ENCODE measurements around the gene RNF130.

RNF130 gene

DNA sequence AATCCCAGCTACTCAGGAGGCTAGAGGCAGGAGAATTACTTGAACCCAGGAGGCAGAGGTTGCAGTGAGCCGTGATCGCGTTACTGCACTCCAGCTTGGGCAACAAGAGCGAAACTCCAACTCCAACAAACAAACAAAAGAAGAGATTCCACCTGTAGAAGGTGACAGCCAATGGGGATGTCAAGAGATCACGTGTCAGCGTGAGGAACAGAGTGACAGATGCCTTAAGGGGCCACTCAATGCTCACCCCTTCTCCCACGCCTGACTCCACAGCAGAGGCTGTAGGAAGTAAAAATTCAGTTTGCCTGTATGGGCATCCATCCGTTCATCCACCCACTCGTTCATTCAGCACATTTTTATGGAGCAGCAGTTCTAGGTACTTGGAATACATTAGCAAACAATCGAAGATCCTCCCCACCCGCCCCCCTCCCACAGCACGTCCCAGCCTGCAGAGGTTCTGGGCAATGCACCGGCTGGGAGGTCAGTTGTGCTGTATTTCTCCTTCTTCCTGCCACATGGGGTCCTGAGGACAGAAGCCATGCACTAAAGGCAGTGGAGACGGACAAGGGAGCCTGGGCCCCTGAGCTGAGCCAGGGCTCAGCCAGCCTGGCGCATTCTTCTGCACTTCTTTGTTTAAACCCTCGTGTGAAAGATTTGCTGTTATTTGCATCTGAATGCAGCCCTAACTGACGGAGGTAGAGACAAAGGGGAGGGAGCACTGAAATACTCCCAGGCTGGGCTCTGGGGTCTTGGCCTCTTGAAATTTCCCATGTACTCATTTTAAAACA is 11.3 kb upstream of the RNF130 start:
- TF ChIP-seq, protein P1, sequence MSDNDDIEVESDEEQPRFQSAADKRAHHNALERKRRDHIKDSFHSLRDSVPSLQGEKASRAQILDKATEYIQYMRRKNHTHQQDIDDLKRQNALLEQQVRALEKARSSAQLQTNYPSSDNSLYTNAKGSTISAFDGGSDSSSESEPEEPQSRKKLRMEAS (IDR thresholded peaks at IDR 0.05) = no peak
- TF ChIP-seq ZBTB7A (IDR thresholded peaks at IDR 0.05; ENCODE audit: low read depth) (no peak), USF1 (IDR thresholded peaks at IDR 0.05) (0 out of 2 replicates have a peak, but pooled peaks have one; percentile 4), EP300 (IDR thresholded peaks at IDR 0.05; ENCODE audit: borderline replicate concordance) (no peak)

- TF ChIP-seq TAF1 (IDR thresholded peaks at IDR 0.05; ENCODE audit: low read depth) (no peak), EP300 (IDR thresholded peaks at IDR 0.05; ENCODE audit: borderline replicate concordance) (no peak), TEAD4 (IDR thresholded peaks at IDR 0.05) (no peak), YY1 (IDR thresholded peaks at IDR 0.05; ENCODE audit: low read depth) (no peak), USF1 (IDR thresholded peaks at IDR 0.05) (no peak), CEBPB (IDR thresholded peaks at IDR 0.05) (no peak), ZBTB7A (IDR thresholded peaks at IDR 0.05; ENCODE audit: low read depth) (no peak), CREB1 (IDR thresholded peaks at IDR 0.05; ENCODE audit: low read depth) (no peak), RAD21 (IDR thresholded peaks at IDR 0.05; ENCODE audit: low read depth) (no peak), NFIC (IDR thresholded peaks at IDR 0.05) (no peak), EGR1 (IDR thresholded peaks at IDR 0.05) (no peak), FOXM1 (IDR thresholded peaks at IDR 0.05; ENCODE audit: borderline replicate concordance, low read depth) (no peak), TCF12 (IDR thresholded peaks at IDR 0.05; ENCODE audit: low read depth) (no peak)
- TF ChIP-seq, protein P2, sequence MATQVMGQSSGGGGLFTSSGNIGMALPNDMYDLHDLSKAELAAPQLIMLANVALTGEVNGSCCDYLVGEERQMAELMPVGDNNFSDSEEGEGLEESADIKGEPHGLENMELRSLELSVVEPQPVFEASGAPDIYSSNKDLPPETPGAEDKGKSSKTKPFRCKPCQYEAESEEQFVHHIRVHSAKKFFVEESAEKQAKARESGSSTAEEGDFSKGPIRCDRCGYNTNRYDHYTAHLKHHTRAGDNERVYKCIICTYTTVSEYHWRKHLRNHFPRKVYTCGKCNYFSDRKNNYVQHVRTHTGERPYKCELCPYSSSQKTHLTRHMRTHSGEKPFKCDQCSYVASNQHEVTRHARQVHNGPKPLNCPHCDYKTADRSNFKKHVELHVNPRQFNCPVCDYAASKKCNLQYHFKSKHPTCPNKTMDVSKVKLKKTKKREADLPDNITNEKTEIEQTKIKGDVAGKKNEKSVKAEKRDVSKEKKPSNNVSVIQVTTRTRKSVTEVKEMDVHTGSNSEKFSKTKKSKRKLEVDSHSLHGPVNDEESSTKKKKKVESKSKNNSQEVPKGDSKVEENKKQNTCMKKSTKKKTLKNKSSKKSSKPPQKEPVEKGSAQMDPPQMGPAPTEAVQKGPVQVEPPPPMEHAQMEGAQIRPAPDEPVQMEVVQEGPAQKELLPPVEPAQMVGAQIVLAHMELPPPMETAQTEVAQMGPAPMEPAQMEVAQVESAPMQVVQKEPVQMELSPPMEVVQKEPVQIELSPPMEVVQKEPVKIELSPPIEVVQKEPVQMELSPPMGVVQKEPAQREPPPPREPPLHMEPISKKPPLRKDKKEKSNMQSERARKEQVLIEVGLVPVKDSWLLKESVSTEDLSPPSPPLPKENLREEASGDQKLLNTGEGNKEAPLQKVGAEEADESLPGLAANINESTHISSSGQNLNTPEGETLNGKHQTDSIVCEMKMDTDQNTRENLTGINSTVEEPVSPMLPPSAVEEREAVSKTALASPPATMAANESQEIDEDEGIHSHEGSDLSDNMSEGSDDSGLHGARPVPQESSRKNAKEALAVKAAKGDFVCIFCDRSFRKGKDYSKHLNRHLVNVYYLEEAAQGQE (IDR thresholded peaks at IDR 0.05; ENCODE audit: low read depth) = no peak
- TF ChIP-seq, protein P1 (IDR thresholded peaks at IDR 0.05) = no peak
Measured at GRCh38 chr5:180081481-180081880, 9.9 kb upstream of the RNF130 start.

DNA sequence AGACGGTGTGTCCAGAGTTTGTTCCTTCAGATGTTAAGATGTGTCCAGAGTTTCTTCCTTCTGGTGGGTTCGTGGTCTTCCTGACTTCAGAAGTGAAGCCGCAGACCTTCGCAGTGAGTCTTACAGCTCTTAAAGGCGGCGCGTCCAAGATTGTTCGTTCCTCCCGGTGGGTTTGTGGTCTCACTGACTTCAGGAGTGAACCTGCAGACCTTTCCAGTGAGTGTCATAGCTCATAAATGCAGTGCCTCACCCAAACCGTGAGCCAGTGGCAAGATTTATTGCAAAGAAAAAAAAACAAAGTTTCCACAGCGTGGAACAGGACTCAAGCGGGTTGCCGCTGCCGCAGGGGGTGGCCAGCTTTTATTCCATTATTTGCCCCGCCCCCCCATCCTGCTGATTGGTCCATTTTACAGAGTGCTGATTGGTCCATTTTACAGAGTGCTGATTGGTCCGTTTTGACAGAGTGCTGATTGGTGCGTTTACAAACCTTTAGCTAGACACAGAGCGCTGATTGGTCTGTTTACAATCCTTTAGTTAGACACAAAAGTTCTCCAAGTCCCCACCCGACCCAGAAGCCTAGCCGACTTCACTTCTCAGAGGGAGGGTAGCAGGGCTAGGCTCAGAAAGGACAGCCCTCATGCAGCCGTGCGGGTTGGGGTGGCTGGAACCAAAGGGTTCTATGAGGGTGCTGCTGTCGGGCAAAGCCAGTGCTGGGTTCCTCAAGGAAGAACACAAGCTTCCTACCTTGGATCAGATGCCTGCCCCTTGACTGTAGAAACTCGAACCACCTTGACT is 9.1 kb upstream of the RNF130 start:
- no peak for TF ChIP-seq CEBPB (IDR thresholded peaks at IDR 0.05)
- no peak for TF ChIP-seq CREB1 (IDR thresholded peaks at IDR 0.05; ENCODE audit: low read depth)
- TF ChIP-seq EP300 (IDR thresholded peaks at IDR 0.05; ENCODE audit: borderline replicate concordance) = no peak
- no peak for TF ChIP-seq FOXM1 (IDR thresholded peaks at IDR 0.05; ENCODE audit: borderline replicate concordance, low read depth)
- TF ChIP-seq, protein P1 (IDR thresholded peaks at IDR 0.05) = no peak
- TF ChIP-seq EGR1 (IDR thresholded peaks at IDR 0.05) = no peak
- TF ChIP-seq ZBTB7A (IDR thresholded peaks at IDR 0.05; ENCODE audit: low read depth) = no peak
- TF ChIP-seq RAD21 (IDR thresholded peaks at IDR 0.05; ENCODE audit: low read depth) = no peak
- no peak for TF ChIP-seq TCF12 (IDR thresholded peaks at IDR 0.05; ENCODE audit: low read depth)
- TF ChIP-seq TEAD4 (IDR thresholded peaks at IDR 0.05) = no peak
- TF ChIP-seq, protein P2 (IDR thresholded peaks at IDR 0.05; ENCODE audit: low read depth) = no peak

DNA sequence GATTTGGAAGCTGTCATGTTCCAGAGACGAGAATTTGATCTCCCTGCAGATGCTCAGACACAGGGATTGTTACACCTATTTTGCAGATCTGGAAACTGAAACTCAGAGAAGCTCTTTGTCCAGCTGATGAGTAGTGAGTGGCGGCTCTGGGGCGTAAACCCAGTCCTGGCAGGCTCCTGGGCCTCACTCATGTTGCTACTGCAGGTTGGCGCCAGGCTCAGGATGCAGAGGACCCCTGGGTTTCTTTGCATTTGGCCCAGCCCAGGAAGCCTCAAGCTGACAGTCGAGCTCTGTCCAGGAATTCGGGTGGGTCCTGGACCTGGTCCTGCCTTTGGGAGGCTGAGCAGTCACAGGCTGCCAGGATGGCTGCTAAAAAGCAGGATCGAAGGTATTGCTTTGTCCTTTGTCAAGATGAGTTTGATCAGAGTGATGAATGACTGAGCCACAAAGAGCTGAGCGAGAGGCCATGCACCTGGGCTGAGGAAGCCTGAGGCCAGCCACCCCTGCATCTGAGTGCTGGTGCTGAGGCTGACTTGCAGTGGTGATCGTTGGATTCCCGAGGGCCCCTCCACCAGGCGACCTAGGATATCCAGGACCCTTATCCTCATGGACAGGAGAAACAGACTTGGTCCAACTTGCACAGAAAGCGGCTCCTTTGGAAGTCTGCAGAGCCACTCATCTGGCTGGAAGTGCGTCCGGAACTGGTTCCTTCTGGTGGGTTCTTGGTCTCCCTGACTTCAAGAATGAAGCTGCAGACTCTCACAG is 8.3 kb upstream of the RNF130 start:
- TF ChIP-seq ZBTB7A (IDR thresholded peaks at IDR 0.05; ENCODE audit: low read depth) (no peak), RAD21 (IDR thresholded peaks at IDR 0.05; ENCODE audit: low read depth) (no peak), EGR1 (IDR thresholded peaks at IDR 0.05) (no peak), FOXM1 (IDR thresholded peaks at IDR 0.05; ENCODE audit: borderline replicate concordance, low read depth) (no peak), CREB1 (IDR thresholded peaks at IDR 0.05; ENCODE audit: low read depth) (no peak), YY1 (IDR thresholded peaks at IDR 0.05; ENCODE audit: low read depth) (no peak), NFIC (IDR thresholded peaks at IDR 0.05) (no peak), USF1 (IDR thresholded peaks at IDR 0.05) (no peak), TCF12 (IDR thresholded peaks at IDR 0.05; ENCODE audit: low read depth) (no peak), TEAD4 (IDR thresholded peaks at IDR 0.05) (no peak), EP300 (IDR thresholded peaks at IDR 0.05; ENCODE audit: borderline replicate concordance) (no peak), CEBPB (IDR thresholded peaks at IDR 0.05) (no peak)
- TF ChIP-seq, protein P1 (IDR thresholded peaks at IDR 0.05) = no peak
- TF ChIP-seq, protein P2 (IDR thresholded peaks at IDR 0.05; ENCODE audit: low read depth) = no peak
